ENCODE measurements around the gene HIPK3.

Gene HIPK3

DNA sequence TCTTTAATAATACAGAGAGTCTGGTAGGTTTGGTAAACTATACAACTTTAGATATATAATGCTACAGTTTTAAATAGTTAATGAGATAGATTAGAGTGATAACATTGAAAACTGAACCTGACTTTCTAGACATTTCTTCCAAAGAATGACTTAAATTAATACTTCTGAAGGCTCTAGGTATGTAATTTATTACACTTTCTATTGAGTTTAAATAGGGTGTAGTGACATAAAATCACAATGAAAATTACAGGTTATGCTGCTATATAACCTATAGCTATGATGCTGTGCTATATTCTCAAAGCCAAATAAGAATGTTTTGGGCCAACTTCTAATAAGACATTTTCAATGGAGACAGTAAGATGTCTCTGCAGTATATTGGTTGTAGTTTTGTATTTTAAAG, 7.7 kb downstream of the HIPK3 start:
- no peak for DNase-seq (ENCODE audit: low read depth)
- no peak for TF ChIP-seq CTCF (IDR thresholded peaks at IDR 0.05; ENCODE audit: low read depth, low read length)
- no peak for TF ChIP-seq POLR2A (IDR thresholded peaks at IDR 0.05; ENCODE audit: extremely low read depth, insufficient read length)
- TF ChIP-seq, protein P1, sequence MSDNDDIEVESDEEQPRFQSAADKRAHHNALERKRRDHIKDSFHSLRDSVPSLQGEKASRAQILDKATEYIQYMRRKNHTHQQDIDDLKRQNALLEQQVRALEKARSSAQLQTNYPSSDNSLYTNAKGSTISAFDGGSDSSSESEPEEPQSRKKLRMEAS (IDR thresholded peaks at IDR 0.05; ENCODE audit: low read depth, low read length): no peak
- no peak for TF ChIP-seq MYC (IDR thresholded peaks at IDR 0.05; ENCODE audit: low read depth, low read length)
- no peak overlapping the region for H3K4me3 ChIP-seq (ENCODE audit: low read depth, low read length)

DNA sequence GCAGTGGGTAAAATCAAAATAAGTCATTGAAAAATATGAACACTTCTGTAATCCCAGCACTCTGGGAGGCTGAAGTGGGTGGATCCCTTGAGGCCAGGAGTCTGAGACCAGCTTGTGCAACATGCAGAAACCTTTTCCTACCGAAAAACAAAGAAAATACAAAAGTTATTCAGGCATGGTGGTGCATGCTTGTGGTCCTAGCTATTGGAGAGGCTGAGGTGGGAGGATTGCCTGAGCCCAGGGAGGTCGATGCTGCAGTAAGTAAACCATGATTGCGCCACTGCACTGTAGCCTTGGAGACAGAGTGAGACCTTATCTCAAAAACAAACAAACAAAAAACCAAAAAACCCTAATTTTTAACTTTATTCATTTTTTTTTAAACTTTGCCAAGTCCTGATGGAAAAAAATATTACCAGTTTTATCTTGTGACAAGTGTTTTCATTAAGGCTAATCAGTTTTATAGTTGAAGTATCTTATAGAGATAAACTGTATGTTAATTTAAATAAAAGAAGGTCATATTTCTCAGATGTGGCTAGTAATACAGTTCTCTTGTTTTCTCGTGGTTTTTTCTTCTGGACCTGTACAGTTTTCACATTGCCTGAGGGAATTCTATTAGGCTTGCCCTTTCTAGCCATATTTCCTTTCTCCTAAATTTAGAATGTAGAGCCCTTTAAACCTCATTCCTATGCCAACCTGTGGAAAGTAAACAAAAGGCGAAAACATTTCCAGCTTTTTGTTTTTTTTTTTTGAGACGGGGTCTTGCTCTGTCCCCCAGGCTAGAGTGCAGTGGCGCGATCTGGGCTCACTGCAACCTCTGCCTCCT, 9.4 kb downstream of the HIPK3 start:
- TF ChIP-seq POLR2A (IDR thresholded peaks at IDR 0.05; ENCODE audit: extremely low read depth, insufficient read length): no peak

GRCh38 chr11:33268945-33269540, 11.9 kb downstream of the HIPK3 start:
- H3K4me3 ChIP-seq (ENCODE audit: low read depth, low read length): no peak overlapping the region
- no peak for TF ChIP-seq POLR2A (IDR thresholded peaks at IDR 0.05; ENCODE audit: extremely low read depth, insufficient read length)
- TF ChIP-seq CTCF (IDR thresholded peaks at IDR 0.05; ENCODE audit: low read depth, low read length): no peak
- TF ChIP-seq, protein P1 (IDR thresholded peaks at IDR 0.05; ENCODE audit: low read depth, low read length): no peak
- TF ChIP-seq MYC (IDR thresholded peaks at IDR 0.05; ENCODE audit: low read depth, low read length): no peak
- no peak for DNase-seq (ENCODE audit: low read depth)

More for the DNA sequence above, 9.4 kb downstream of the HIPK3 start:
- no peak overlapping the region for H3K4me3 ChIP-seq (ENCODE audit: low read depth, low read length)
- peak; percentile 72 for DNase-seq (ENCODE audit: low read depth)

DNA sequence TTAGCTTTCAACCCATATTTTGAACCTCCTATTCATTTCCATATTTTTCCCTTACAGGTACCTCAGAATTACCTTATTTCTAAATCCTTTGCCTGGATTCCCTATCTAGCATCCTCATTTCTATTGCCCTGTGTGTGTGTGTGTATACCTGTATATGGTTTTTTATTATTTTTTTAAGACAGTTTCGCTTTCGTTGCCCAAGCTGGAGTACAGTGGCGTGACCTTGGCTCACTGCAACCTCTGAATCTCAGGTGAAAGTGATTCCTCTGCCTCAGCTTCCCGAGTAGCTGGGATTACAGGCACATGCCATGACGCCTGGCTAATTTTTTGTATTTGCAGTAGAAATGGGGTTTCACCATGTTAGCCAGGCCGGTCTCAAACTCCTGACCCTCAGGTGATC, 12.6 kb downstream of the HIPK3 start:
- DNase-seq (ENCODE audit: low read depth): no peak
- no peak overlapping the region for H3K4me3 ChIP-seq (ENCODE audit: low read depth, low read length)
- TF ChIP-seq POLR2A (IDR thresholded peaks at IDR 0.05; ENCODE audit: extremely low read depth, insufficient read length) (no peak), CTCF (IDR thresholded peaks at IDR 0.05; ENCODE audit: low read depth, low read length) (no peak), MYC (IDR thresholded peaks at IDR 0.05; ENCODE audit: low read depth, low read length) (no peak)
- TF ChIP-seq, protein P1 (IDR thresholded peaks at IDR 0.05; ENCODE audit: low read depth, low read length): no peak

GRCh38 chr11:33271059-33271458, 13.9 kb downstream of the HIPK3 start:
- TF ChIP-seq MYC (IDR thresholded peaks at IDR 0.05; ENCODE audit: low read depth, low read length): no peak
- TF ChIP-seq POLR2A (IDR thresholded peaks at IDR 0.05; ENCODE audit: extremely low read depth, insufficient read length): no peak
- no peak for TF ChIP-seq CTCF (IDR thresholded peaks at IDR 0.05; ENCODE audit: low read depth, low read length)
- TF ChIP-seq, protein P1 (IDR thresholded peaks at IDR 0.05; ENCODE audit: low read depth, low read length): no peak
- DNase-seq (ENCODE audit: low read depth): no peak
- no peak overlapping the region for H3K4me3 ChIP-seq (ENCODE audit: low read depth, low read length)

DNA sequence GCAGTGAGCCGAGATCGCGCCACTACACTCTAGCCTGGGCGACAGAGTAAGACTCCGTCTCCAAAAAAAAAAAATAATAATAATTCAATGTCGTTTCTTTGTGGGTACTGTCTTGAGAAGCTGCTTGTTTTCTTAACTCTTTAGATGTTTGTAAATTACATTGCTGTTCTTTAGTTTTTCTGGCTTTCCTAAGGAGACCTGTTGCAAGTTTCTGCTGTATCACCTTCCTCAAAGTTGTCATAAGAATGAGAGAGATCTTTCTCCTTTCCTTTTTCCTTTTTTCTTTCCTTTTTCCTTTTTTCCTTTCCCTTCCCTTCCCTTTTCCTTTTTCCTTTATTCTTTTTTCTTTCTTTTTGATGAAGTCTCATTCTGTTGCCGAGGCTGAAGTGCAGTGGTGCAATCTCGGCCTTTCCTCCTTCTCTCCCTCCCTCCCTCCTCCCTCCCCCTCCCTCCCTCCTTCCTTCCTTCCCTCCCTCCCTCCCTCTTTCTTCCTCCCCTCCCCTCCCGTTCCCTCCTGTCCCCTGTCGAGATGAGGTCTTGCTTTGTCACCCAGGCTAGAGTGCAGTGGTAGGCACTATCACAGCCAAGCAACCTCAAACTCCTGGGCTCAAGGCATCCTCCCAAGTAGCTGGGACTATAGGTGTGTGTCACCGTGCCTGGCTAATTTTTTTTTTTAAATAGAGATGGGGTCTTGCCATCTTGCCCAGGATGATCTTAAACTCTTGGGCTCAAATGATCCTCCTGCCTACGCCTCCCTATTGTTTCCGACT, 15.3 kb downstream of the HIPK3 start:
- no peak overlapping the region for H3K4me3 ChIP-seq (ENCODE audit: low read depth, low read length)
- TF ChIP-seq MYC (IDR thresholded peaks at IDR 0.05; ENCODE audit: low read depth, low read length): no peak
- TF ChIP-seq POLR2A (IDR thresholded peaks at IDR 0.05; ENCODE audit: extremely low read depth, insufficient read length): no peak
- TF ChIP-seq CTCF (IDR thresholded peaks at IDR 0.05; ENCODE audit: low read depth, low read length): no peak
- TF ChIP-seq, protein P1 (IDR thresholded peaks at IDR 0.05; ENCODE audit: low read depth, low read length): no peak
- DNase-seq (ENCODE audit: low read depth): no peak

Data from NB4 (cell line).